NCI-H187 treated with DMSO at 0.1 percent for 48 hours (cell line): ENCODE data around the gene TSHZ3.

Source experiments
- DNase-seq: peaks from one replicate; lab custom pipeline; 2025; lab: John Stamatoyannopoulos, UW

Gene TSHZ3

DNA sequence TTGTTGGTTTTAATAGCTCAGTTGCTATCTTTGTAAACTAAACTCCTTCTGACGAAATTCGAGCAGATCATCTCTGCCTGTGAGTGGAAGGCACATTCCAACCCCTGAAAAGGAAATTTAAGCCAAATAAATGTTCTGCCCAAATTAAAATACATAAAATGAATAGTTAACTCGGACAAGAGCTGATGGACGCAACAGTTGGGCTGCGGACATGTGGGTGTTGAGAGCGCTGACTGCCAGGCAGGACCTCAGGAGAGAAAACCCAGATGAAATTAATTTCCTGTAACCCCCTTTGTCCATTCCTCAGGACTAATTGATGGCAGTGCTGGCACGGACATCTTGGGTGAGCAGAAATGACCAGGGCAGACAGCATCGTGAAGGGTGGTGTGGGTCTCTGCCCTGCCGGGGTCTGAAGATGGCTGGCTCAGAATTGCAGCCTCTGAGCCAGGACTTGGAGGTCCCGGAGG, 86.5 kb downstream of the TSHZ3 start:
- no peak for DNase-seq

DNA sequence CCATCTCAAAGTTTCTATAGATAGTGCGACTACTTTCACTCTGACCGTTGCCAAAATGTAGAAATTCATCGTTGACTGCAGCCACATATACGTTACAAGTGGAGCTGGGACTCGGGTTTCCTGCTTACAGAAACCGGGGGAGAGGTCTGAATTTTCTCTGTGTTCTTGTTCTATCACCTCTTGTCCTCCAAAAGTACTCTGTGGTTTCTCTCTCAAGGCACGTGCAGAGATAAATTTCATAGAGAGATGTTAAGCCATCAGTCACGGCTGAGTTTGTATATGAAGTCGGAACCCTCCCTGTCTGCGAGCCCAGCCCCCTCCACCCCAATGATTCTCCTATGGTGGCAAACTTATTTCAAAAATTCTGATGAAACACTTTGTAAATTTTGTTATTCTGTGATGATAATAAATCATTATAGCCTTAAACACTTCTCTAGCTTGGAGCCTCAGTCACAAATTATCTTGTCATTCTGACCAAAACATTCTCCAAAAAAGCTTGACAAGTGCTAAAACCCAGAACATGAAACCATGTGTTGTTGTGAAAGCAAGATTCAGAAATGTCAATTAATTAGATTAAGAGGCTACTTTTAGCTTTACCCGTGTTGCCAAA, 87.5 kb downstream of the TSHZ3 start:
- no peak for DNase-seq

DNA sequence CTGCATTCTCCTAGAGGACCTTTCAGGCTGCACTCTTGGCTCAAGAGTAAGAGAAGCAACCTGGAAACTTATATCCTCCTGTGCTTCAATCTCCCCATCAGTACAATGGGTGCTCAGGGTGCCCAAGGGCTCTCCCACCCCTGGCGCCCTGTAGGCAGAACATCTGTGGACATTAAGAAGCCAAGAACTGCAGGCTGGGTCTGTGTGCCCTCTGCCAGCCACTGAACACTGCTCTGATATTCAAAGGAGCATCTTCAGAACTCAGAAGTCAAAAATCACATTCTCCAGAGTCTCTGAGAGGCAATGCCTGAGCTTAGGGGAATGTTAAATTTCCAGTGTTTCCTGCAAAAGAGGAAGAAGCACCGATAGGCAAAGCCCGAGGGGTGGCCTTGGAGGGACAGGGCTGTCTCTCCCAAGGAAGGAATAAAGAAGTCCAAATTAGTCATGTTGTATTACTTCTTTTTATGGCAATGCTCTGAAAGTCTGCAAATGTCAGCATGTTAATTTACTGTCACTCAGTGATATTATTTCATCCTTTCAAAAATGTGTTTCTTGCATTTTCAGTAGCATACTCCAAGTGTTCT, 88.1 kb downstream of the TSHZ3 start:
- no peak for DNase-seq

DNA sequence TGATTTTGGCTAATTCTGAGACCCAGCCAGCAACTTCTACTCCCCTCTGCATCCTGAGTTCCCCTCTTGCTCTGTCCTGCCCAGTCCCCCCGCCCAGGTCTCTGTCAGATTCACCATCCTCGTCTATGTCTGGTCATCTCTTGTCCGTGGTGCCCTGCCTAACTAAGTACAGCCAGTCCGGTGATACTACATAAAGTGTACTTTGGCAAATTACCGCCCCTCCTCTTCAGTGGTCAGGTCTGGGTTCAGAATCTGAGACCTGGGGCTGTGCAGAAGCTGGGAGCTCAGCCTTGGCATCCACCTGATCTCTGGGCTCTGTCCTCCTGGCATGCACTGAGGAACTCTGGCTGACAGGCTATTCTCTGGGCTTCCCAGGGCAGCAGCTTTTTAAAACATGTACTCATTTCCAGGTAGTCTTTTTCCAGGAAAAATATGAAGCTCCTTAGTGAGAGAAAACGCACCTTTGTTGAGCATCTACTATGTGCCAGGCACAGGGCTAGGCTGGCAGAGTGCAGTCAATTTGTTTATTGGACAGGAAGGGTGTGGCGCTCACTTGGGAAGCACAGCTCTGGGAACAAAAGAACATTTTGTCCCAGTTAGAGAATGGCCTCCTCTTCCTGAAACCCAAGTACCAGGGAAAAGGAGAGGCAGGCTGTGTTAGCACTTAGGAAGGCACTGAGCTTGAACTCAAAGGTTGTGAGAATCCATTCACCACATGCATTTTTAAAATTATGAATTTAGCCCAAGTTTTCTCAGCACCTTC, 88.9 kb downstream of the TSHZ3 start:
- no peak for DNase-seq

DNA sequence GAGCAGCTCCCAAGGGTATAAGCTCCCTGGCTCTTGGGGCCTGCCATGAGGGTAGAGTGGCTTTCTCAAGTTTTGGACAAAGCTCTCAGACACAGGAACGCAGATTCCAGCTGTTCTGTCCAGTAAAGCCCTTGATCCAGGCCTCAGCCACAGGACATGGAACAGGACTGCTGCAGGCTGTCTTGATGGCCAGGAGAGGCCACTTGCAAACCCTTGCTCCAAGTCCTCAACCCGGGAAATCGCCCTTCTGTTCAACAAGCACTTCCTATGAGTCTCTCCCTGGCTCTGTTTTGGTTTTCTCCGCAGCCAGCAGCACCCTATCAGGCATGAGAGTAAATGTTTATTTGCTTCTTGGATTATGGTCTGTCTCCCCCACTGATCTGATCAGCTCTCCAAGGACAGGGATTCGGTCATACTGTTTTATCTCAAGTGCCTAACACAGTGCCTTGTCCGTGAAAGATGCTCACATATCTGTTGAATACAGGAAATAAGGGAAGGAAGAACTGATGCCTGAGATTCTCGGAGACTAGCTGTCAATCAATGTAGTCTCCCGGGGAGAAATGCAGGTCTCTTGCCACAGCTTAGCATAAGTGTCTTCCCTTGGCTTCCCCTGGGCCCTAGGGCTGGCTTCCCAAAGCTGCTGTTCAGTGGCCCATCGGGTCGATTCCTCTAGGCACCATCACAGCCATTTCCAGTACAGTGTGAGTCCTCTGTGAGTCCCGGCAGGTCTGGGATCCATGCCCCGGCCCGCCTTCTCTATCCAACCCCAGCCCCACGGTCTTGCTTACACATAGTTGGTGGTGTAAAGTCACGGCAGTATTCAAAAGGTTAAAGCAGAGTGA, 90.8 kb downstream of the TSHZ3 start:
- no peak for DNase-seq

DNA sequence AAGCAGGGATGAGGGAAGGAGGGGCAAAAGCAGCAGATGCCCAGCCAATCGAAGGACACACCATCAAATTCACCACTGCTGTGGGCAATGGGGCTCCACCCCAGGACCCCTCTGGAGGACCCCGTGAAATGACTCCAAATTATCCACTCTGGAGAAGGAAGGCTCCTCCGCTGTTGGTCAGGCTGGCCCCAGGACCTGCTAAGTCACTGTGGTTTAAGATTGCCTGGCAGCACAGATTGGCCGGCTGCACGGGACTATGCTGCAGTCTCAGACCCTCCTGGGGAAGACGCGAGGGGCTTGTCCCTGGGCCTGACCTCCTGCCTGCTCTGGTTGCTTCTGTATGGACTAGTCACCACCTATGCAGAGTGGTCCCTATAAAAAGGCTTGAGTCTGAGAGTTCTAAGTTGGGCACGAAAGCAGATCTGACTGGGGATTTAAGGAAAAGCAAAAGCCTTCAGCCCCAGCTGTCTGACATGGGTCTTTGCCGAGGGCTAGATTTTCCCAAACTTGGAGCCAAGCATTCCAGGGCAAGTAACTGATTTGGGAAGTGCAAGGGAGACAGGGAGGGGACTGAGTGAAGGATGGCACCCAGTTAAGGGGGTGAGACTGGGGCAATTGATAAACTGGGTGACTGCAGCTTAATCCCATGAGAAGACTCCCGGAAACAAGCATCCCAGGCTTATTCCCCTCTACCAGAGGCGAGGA, 91.7 kb downstream of the TSHZ3 start:
- no peak for DNase-seq

DNA sequence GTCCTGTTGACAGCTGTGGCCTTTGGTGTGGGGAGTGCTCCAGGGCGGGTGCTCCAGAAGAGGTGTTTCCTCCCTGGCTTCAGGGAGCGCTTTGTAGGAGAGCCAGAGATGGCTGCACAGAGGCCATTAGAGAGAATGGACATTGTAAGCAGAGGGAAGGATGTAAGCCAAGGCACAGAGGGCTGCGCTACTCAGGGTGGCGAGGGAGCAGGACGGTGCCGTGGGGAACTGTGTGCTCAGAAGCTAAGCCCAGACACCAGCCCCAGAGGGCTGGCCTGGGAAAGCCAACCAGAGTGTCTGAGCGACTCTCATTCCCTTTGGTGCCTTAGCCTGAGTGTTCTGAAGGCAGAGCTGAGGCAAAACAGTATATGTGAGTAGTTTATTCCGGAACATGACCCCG, 92.2 kb downstream of the TSHZ3 start:
- DNase-seq: no peak

DNA sequence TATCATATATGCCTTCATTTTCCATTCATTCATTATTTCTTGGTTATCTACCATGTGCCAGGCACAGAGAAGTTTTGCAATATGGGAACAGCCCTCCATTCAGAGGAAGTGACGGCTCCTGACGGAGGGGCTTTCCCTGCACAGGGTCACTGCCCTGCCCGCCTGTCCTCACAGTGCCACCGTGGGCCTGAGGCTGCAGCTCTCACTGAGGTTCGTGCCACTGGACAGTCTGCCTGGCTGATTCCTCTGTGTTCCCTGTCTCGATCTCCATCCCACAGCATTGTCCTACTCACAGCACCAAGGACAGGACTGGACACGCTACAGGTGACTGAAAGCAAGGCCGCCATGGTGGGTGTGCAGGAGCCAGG, 92.7 kb downstream of the TSHZ3 start:
- no peak for DNase-seq

DNA sequence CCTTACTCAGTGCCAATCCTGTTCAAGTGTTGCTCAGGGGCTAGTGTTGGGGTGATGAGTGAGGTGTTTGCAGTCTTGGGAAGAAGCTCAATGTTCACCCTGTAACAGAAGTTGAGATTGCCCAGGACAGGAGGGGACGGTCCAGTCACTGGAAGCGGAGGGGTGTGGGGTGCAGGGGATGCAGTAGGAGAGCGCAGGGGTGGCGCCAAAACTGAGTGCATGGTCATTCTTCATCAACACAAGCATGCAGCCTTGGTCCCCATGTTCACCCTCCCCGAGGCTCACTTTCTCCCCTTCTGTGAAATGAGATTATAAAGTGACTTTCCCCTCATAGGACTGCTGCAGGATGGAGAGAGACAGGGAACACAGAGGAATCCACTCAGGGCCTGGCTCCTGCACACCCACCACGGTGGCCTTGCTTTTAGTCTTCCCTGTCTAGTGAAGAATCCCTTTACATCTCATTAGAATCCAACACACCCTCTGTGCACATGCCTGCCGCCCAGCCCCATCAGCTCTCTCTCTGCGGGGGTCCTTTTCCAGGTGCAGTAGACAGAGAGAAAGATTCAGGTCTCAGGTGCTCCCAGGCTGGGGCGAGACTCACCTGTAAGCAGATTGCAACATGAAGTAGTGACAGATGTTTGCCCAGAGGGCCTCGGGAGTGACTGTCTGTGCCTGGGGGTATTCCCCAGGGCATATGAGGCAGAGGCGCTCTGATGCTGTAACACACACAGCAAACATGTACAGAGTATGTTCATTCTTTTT, 93.2 kb downstream of the TSHZ3 start:
- no peak for DNase-seq

DNA sequence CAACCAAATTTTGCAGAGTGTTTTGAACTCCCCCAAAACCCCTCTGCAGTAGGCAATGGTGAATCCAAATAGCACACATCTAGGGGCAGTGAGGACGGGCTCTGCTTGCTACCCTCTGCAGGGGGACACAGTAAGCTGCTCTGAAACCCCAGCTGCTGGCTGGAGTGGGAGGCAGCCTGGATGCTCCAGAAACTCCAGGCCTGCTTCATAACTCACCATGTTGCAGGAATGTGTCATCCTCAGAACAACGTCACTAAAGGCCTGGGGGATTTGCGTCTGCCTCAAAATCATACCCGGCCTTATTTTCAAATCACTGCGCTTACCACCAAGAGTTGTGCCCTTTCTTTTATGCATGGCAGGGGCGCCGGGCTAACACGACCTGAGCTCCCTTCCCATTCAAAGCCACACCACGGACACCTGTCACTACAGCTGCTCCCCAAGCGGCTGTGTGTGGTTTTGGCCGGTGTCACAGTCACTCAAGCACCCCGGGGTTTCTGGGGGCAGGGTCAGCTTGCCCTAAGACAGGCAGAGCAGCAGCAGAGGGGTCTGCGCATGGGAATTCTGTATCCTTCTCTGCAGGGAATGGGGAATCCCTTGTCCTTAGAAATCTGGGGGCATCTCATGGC, 93.9 kb downstream of the TSHZ3 start:
- DNase-seq: no peak

DNA sequence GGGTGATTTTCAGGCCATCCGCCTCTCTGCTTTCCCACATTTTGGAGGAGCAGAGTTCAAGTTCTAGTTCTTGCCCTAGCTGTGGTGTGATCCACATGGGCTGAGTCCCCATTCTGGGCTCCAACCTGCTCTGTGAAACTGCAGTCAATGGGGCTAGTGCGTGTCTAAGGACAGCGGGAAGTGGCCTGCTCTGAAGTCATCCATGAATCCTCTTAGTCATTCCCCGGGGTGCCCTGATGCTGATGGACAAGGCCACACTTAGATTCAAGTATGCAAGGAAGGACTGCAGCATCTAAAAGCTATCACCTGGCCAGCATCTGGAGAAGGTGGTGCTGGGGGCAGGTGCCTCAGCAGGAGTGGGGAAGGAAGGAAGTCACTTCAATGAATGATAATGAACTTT, 94.6 kb downstream of the TSHZ3 start:
- DNase-seq: no peak

DNA sequence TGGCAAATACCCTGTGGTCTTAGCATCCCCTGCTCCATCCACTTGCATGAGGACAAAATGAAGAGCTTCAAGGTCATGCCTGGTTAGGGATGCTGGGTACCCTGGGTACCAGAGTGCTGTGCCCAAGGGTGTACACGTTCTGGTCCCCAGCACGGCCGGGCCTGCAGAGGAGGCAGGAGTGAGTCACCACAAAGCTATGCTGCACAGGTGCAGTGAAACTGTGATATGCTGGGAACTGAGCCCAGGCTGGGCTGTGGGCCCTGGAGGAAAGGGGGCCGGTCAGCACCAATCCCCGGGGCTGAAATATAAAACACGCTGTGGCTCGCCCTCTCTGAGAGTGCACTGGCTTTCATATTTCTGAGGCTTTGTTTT, 95.1 kb downstream of the TSHZ3 start:
- DNase-seq: no peak

DNA sequence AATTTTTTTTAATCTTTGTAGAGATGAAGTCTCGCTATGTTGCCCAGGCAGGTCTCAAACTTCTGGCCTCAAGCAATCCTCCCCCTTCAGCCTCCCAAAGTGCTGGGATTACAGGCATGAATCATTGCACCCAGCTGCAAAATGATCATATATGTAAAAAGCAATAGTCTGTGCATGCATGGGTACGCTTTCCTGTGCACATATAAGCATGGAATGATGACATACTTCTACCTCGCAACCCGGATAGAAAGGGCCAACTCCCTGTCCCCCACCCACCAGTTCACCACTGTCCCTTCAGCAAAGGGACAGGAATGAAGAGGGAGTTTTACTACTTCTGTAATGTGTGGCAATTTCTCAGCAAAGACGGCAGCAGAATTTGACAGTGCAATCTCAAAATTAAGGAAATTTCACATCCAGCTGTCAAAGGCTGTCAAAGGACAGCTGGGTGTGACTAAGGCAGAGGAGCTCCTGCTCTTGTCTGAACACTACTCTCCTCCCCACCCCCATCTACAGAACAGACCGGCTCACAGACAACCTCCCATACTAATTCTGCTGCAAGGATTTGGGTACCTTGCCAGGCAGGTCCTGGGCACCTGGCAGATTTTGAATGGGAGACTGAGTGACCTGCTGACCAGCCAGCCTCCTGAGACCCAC, 95.6 kb downstream of the TSHZ3 start:
- DNase-seq: no peak

DNA sequence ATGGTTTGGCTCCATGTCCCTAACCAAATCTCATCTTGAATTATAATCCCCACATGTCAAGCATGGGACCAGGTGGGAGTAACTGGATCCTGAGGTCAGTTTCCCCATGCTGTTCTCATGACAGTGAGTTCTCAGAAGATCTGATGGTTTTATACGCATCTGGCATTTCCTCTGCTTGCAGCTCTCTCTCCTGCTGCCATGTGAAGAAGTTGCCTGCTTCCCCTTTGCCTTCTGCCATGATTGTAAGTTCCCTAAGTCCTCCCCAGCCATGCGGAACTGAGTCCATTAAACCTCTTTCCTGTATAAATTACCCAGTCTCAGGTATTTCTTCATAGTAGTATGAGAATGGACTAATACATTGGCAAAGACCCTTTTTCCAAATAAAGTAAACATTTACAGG, 96.8 kb downstream of the TSHZ3 start:
- no peak for DNase-seq

DNA sequence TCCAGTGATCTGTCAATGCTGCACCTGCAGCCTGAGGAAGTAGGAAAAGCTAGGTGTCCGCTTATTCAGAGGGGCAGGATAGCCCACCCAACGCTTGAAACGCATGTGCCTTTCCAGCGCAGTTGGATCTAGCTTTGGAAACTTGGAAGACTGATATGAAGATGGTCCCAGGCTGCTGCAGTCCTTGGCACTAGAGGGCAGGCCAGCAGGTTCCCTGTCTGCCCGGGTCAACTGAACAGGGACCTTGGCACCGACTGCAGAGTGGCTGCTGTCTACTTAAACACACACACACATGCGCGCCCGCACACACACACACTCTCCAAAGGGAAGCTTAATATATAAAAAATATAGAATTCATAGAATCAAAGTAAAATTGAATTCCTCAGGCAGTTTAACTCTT, 100.0 kb downstream of the TSHZ3 start:
- no peak for DNase-seq

DNA sequence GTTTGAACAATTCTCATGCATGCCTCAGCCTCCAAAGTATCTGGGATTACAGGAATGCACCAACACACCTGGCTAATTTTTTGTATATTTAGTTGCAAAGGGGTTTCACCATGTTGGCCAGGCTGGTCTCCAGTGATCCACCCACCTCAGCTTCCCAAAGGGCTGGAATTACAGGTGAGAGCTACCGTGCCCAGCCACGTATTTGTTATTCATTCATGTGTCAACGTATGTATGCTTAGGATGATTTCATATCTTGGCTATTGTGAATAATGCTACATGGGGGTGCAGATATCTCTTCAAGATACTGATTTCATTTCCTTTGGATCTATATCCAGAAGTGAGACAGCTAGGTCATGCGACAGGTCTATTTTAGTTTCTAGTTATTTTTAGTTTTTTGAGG, 113.4 kb downstream of the TSHZ3 start:
- no peak for DNase-seq

DNA sequence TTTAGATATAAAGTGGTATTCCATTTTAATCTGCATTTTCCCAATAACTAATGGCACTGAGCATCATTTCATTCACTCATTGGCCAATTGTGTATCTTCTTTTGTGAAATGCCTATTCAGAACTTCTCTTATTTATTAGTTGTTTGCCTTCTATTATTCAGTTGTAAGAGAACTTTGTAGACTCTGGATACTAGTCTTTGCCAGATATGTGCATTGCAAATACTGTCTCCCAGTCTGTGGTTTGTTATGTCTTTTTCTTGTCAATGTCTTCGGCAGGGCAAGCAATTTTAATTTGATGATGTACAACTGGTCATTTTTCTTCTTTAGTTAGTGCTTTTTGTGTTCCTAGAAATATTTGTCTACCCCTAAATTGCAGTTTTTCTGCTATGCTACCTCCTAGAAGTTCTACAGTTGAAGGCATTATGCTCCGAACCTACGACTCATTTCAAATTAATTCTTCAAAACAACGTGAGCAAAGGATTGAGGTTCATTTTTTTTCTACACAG, 115.9 kb downstream of the TSHZ3 start:
- DNase-seq: no peak

DNA sequence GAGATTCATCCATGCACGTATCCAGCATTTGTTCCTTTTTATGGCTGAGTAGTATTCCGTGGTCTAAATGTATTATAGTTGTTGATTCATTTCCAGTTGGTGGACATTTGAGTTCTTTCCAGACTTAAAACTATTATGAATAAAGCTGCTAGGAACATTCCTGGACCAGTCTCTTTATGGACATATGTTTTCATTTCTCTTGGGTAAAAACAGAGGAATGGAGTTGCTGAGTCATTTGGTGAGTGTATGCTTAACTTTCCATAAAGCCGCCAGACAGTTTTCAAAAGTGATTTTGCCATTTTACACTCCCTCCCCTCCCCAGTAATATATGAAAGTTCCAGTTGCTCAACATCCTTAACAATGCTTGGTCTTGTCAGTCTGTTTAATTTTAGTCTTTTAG, 116.4 kb downstream of the TSHZ3 start:
- DNase-seq: no peak

DNA sequence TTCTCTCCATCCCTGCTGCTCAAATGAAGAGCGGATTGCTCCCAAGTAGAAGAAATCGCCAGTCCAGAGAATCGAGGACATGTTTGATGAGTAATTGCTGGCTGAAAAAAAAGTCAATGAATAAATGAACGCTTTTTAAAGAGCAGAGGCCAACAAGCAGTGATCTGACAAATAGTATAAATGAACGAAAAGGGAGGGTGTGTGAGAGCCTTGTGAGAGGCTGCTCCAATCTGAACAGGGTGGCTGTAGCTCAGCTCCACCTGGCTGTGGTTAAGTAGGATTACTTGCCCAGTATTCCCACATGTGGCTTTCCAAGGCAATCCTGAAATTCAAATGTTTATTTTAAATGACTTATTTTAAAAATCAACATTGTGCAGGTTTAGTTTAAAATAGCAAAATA, 117.1 kb downstream of the TSHZ3 start:
- DNase-seq: no peak

DNA sequence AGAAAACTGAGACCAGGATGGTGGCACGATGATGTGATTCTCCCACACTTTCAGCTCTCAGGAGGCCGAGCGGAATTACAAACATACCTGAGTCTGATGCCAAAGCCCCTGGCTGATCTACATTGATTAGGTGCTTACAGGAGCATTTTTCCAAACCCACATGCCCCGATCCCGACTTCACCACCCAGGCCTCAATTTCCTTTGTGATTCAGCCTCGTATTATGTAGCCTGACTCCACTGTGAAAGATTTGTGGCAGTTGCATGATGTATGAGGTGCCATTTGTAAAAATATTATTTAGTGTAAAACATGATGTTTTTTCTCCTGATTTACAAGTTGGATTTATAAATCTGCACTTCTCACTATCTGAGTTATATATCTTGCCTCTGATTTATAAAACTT, 118.0 kb downstream of the TSHZ3 start:
- DNase-seq: no peak
